Thyroid gland (tissue), 4 donors: ENCODE measurements around the gene EXD3. TPM values are rescaled to one million over a fixed set of nuclear protein-coding genes. Genes with fewer than 3 reads are reported as not detected.
"Not testable (repeated sequence)": the region's sequence is repeated elsewhere in the genome, so short reads cannot be mapped to it uniquely, and the experiment has no call there.

Source experiments
- DNase-seq, 2 donors: peaks; one replicate each; pipeline ENCODE4 v3.0.0-alpha.2; 2019
- H3K27ac ChIP-seq, 3 donors: fragments of 200-600 bp; sonication (generic); 1 replicate in 2 of 3; 2 replicates in 1 of 3; pipeline ENCODE4 v1.5.1; 2016 to 2019; ENCODE audit warnings: mild to moderate bottlenecking in 1 of 3, moderate library complexity in 1 of 3
- H3K27me3 ChIP-seq: fragments of 200-600 bp; sonication (generic); one replicate; pipeline ENCODE4 v1.5.1; 2019
- H3K36me3 ChIP-seq, 2 donors: fragments of 200-600 bp; sonication (generic); one replicate each; pipeline ENCODE4 v1.5.1; 2016 to 2019
- H3K4me1 ChIP-seq, 2 donors: fragments of 200-600 bp; sonication (generic); one replicate each; pipeline ENCODE4 v1.5.1; 2017 to 2019
- H3K4me3 ChIP-seq, 3 donors: fragments of 200-600 bp; sonication (generic); replicated peaks in 1 of 3; 1 replicate in 2 of 3; 2 replicates in 1 of 3; pipeline ENCODE4 v1.5.1; 2016; ENCODE audit warnings: mild to moderate bottlenecking in 1 of 3
- H3K9me3 ChIP-seq: fragments of 200-600 bp; sonication (generic); one replicate; pipeline ENCODE4 v1.5.1; 2017
- POLR2A ChIP-seq, 2 donors: fragments of 450-650 bp; IDR thresholded peaks; one replicate each; pipeline ENCODE4 v1.6.1; 2017; ENCODE audit warnings: antibody characterized with exemption in 2 of 2, mild to moderate bottlenecking in 2 of 2, moderate library complexity in 1 of 2
- WGBS, 2 donors: methylation state at CpG; one replicate each; pipeline ENCODE4 v1.1.5; 2017; 5-methylcytosine and 5-hydroxymethylcytosine counted together
- intact Hi-C: fragments of 100-400 bp; cut with DNase I; formaldehyde crosslinking; loops from one replicate; pipeline ENCODE4 v1.15.1; 2023
- total RNA-seq, 4 donors: library from RNA; depleted of rRNA; stranded (reverse); fragments of >200 nt; gene quantifications; one replicate each; pipeline ENCODE4 v1.2.3, GENCODE V29; 2016
- TF ChIP-seq, protein P1 (sequence below), 6 experiments: fragments of 200-600 bp in 3 of 6; fragments of 450-650 bp in 3 of 6; sonication (generic) in 3 of 6; IDR thresholded peaks; one replicate each; pipeline ENCODE4 v1.5.1; 2016 to 2019; ENCODE audit warnings: antibody characterized with exemption in 6 of 6, mild to moderate bottlenecking in 2 of 6, inconsistent platforms in 1 of 6, moderate library complexity in 1 of 6

The EXD3 gene
- total RNA-seq, 4 donors from 2014 or later: 13.0 to 32.0 (median 26.6) TPM

DNA sequence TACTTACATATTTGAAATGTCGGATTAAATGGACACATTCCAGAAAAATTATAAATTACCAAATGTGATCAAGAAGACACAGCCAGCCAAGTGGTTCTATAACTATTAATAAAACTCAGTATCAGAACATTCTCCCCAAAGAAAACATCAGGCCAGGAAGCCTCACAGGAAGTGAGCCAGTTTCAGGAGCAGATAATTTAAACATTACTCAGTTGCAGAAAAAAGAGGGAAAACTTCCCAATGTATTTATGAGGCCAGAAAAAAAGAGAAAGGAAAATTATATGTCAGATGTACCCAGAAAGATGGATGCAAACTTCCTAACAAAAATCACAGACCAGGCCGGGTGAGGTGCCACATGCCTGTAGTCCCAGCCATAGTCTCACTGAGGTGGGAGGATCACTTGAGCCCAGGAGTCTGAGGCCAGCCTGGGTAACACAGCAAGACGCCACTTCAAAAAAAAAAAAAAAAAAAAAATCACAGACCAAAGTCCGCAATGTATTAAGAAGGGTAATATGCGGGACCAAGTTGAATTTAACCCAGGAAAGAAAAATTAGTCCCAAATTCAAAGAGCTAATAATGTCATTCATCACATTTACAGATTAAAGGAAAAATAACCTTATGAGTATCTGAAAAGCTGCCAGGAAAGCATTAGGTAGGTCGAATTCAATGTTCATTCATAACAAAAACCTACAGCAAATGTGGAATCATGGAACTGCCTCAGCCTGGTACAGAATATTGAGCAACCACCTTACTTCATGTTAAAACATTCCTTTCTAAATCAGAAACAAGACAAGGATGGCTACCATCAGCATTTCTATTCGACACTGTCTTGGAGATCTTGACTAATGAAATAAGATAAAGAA, 83.7 kb downstream of the EXD3 start:
- TF ChIP-seq, protein P1, sequence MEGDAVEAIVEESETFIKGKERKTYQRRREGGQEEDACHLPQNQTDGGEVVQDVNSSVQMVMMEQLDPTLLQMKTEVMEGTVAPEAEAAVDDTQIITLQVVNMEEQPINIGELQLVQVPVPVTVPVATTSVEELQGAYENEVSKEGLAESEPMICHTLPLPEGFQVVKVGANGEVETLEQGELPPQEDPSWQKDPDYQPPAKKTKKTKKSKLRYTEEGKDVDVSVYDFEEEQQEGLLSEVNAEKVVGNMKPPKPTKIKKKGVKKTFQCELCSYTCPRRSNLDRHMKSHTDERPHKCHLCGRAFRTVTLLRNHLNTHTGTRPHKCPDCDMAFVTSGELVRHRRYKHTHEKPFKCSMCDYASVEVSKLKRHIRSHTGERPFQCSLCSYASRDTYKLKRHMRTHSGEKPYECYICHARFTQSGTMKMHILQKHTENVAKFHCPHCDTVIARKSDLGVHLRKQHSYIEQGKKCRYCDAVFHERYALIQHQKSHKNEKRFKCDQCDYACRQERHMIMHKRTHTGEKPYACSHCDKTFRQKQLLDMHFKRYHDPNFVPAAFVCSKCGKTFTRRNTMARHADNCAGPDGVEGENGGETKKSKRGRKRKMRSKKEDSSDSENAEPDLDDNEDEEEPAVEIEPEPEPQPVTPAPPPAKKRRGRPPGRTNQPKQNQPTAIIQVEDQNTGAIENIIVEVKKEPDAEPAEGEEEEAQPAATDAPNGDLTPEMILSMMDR (IDR thresholded peaks at IDR 0.05): no peak
- no peak for TF ChIP-seq POLR2A (IDR thresholded peaks at IDR 0.05)
- Histone ChIP-seq H3K36me3 (no peaks in the 10 kb centered on the region), H3K9me3 (no peaks in the 10 kb centered on the region), H3K27ac (no peak overlapping the region), H3K4me1 (no peaks in the 10 kb centered on the region), H3K4me3 (no peak overlapping the region), H3K27me3 (no peaks in the 10 kb centered on the region)
- 72 to 76% methylated on average over 7 of the region's 7 CpGs for WGBS, 2 donors
- DNase-seq: no peak
- intact Hi-C loops: no loop called here

DNA sequence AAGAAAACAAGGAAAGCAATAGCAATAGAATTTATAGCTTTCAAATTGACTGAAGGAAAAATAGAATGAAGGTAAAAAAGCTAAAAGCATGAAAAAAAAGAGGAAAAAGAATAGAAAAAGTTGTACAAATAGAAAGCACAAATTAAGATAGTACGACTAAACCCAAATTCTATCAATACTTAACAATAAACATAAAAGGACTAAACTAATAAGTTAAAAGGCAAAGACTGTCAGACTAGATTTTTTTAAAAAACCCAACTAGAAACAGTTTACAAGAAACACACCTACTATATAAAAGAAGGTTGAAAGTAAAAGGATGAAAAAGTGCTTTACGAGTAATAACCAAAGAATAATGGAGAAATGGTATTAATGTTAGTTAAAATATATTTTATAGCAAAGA, 86.2 kb downstream of the EXD3 start:
- H3K27me3 ChIP-seq: no peaks in the 10 kb centered on the region
- WGBS, 2 donors: 92 to 96% methylated on average over 2 of the region's 2 CpGs
- no peak overlapping the region for H3K4me3 ChIP-seq
- DNase-seq: no peak
- no peaks in the 10 kb centered on the region for H3K9me3 ChIP-seq
- no peaks in the 10 kb centered on the region for H3K36me3 ChIP-seq
- no peaks in the 10 kb centered on the region for H3K4me1 ChIP-seq
- intact Hi-C loops: no loop called here
- H3K27ac ChIP-seq: no peak overlapping the region
- TF ChIP-seq, protein P1 (IDR thresholded peaks at IDR 0.05): no peak
- no peak for TF ChIP-seq POLR2A (IDR thresholded peaks at IDR 0.05)

DNA sequence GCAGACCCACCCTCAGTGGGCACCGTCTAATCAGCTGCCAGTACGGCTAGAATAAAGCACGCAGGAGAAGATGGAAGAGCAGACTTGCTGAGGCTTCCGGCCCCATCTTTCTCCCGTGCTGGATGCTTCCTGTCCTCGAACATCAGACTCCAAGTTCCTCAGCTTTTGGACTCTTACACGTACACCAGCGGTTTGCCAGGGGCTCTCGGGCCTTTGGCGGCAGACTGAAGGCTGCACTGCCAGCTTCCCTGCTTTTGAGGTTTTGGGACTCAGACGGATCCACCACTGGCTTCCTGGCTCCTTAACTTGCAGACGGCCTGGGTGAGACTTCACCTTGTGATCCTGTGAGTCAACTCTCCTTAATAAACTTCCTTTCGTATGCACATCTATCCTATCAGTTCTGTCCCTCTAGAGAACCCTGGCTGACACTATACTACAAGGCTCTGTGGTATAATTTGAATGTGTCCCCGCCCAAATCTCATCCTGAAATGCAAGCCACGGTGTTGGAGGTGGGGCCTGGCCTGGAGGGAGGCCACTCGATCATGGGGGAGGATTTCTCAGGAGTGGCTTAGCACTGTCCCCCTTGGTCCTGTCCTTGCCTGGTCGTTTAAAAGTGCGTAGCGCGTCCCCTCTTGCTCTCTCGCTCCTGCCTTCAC, 89.8 kb downstream of the EXD3 start:
- TF ChIP-seq, protein P1 (IDR thresholded peaks at IDR 0.05): no peak
- TF ChIP-seq POLR2A (IDR thresholded peaks at IDR 0.05): no peak
- WGBS, 2 donors: 73 to 84% methylated on average over 17 to 21 of the region's 21 CpGs
- Histone ChIP-seq H3K9me3 (no peaks in the 10 kb centered on the region), H3K36me3 (no peaks in the 10 kb centered on the region), H3K27ac (no peak overlapping the region), H3K27me3 (no peaks in the 10 kb centered on the region), H3K4me1 (no peaks in the 10 kb centered on the region), H3K4me3 (no peak overlapping the region)
- no peak for DNase-seq
- intact Hi-C loops: no loop called here

DNA sequence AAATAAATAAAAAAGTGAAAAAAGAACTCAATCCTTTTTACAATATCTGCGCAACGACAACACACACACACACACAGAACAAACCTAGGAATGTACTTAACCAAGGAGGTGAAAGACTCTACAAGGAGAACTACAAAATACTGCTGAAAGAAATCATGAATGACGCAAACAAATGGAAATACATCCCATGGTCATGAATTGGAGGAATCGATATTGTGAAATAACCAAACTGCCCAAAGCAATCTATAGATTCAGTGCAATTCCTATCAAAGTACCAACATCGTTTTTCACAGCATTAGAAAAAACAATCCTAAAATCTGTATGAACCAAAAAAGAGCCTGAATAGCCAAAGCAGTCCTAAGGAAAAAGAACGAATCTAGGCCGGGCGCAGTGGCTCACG, 91.0 kb downstream of the EXD3 start:
- Histone ChIP-seq H3K9me3 (no peaks in the 10 kb centered on the region), H3K27me3 (no peaks in the 10 kb centered on the region), H3K27ac (no peak overlapping the region), H3K4me1 (no peaks in the 10 kb centered on the region), H3K4me3 (no peak overlapping the region), H3K36me3 (no peaks in the 10 kb centered on the region)
- 96 to 97% methylated on average over 9 of the region's 9 CpGs for WGBS, 2 donors
- no peak for DNase-seq
- TF ChIP-seq, protein P1 (IDR thresholded peaks at IDR 0.05): no peak
- TF ChIP-seq POLR2A (IDR thresholded peaks at IDR 0.05): no peak
- intact Hi-C loops: no loop called here

DNA sequence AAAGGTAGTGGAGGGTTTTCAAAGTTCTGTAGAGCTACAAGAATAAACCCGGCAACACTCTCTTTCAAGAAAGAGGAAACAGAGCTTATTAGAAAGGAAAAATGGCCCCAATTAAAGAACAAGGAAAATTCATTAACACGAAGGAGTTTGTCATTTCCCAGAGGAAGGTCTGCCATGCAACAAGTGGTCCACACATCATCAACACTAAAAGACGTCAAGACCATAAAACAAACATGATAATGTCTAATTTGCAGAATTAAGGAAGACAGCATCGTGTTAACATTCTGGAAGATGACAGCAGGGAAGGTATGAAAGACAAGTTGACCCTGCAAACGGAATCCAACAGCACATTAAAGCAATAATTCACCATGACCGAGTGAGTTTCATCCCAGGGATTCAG, 92.3 kb downstream of the EXD3 start:
- no peak for DNase-seq
- Histone ChIP-seq H3K36me3 (no peaks in the 10 kb centered on the region), H3K4me3 (no peak overlapping the region), H3K27ac (no peak overlapping the region), H3K4me1 (no peaks in the 10 kb centered on the region), H3K9me3 (no peaks in the 10 kb centered on the region), H3K27me3 (no peaks in the 10 kb centered on the region)
- TF ChIP-seq, protein P1 (IDR thresholded peaks at IDR 0.05): no peak
- TF ChIP-seq POLR2A (IDR thresholded peaks at IDR 0.05): no peak
- 85 to 88% methylated on average over 6 of the region's 6 CpGs for WGBS, 2 donors
- intact Hi-C loops: no loop called here

DNA sequence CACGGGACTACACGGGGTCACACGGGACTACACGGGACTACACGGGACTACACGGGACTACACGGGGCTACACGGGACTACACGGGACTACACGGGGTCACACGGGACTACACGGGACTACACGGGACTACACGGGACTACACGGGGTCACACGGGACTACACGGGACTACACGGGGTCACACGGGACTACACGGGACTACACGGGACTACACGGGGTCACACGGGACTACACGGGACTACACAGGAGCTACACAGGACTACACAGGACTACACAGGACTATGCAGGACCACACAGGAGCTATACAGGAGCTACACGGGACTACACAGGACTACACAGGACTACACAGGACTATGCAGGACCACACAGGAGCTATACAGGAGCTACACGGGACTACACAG, 93.4 kb downstream of the EXD3 start:
- H3K4me3 ChIP-seq, H3K9me3 ChIP-seq, H3K27me3 ChIP-seq, H3K27ac ChIP-seq, H3K36me3 ChIP-seq, DNase-seq, H3K4me1 ChIP-seq, intact Hi-C loops: not testable (repeated sequence)
- 25 to 64% methylated on average over 4 to 8 of the region's 26 CpGs for WGBS, 2 donors

DNA sequence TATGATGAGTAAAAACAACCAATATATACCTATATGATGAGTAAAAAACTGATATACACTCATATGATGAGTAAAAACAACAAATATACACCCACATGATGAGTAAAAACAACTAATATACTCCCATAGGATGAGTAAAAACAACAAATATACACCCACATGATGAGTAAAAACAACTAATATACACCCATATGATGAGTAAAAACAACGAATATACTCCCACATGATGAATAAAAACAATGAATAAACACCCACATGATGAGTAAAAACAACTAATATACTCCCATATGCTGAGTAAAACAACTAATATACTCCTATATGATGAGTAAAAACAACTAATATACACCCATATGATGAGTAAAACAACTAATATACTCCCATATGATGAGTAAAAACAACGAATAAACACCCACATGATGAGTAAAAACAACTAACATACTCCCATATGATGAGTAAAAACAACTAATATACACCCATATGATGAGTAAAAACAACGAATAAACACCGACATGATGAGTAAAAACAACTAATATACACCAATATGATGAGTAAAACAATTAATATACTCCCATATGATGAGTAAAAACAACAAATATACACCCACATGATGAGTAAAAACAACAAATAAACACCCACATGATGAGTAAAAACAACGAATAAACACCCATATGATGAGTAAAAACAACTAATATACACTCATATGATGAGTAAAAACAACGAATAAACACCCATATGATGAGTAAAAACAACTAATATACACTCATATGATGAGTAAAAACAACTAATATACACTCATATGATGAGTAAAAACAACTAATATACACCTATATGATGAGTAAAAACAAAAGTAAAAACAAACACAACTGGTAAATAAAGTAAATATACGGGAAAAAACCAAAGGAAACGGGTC, 95.1 kb downstream of the EXD3 start:
- H3K9me3 ChIP-seq, DNase-seq, H3K27me3 ChIP-seq, H3K36me3 ChIP-seq, intact Hi-C loops, H3K27ac ChIP-seq, H3K4me3 ChIP-seq, H3K4me1 ChIP-seq: not testable (repeated sequence)
- 74 to 76% methylated on average over 8 of the region's 8 CpGs for WGBS, 2 donors
